CD4-positive, alpha-beta T cell (primary cell): ENCODE data around the gene DNAJC22. TPM values are rescaled to one million over a fixed set of nuclear protein-coding genes. Genes with fewer than 3 reads are reported as not detected.

Experiments used
- ATAC-seq: fragments of 200-7000 bp; cut with Tn5 transposase; one replicate; pipeline ENCODE4 v1.10.0; 2022; ENCODE audit warnings: mild to moderate bottlenecking; ENCODE audit not compliant: poor library complexity
- CTCF ChIA-PET: fragments of 350-600 bp; sonication (Branson Sonifier 250); formaldehyde crosslinking; loops from one replicate; lab custom pipeline; 2021; ENCODE audit warnings: antibody characterized with exemption, inconsistent platforms; lab: Charles Lee
- POLR2A ChIA-PET: fragments of 350-600 bp; sonication (Branson Sonifier 250); formaldehyde crosslinking; loops from one replicate; lab custom pipeline; 2021; ENCODE audit warnings: antibody characterized with exemption, inconsistent platforms; lab: Charles Lee
- DNase-seq, 14 experiments: peaks; one replicate each; pipeline ENCODE4 v3.0.0-alpha.2; 2013 to 2020; ENCODE audit warnings: mixed read lengths in 2 of 14
- H3K27ac ChIP-seq, 2 donors: one replicate each; pipeline versions ENCODE4 v1.5.1 to v1.7.0; 2013; ENCODE audit warnings: low read length in 2 of 2, low read depth in 1 of 2, mild to moderate bottlenecking in 1 of 2
- H3K27me3 ChIP-seq, 2 experiments: 1 replicate in 1 of 2; 2 replicates in 1 of 2; pipeline versions ENCODE4 v1.6.1 to v1.7.0; 2013; ENCODE audit warnings: low read length in 2 of 2, control low read depth in 1 of 2, mild to moderate bottlenecking in 1 of 2, moderate library complexity in 1 of 2; ENCODE audit not compliant: insufficient read depth in 2 of 2, control insufficient read depth in 1 of 2
- H3K36me3 ChIP-seq: one replicate; pipeline ENCODE4 v1.6.1; 2013; ENCODE audit warnings: low read length, control low read depth; ENCODE audit not compliant: insufficient read depth
- H3K4me1 ChIP-seq: one replicate; pipeline ENCODE4 v1.6.1; 2013; ENCODE audit warnings: low read length, control low read depth; ENCODE audit not compliant: insufficient read depth
- H3K4me3 ChIP-seq: one replicate; pipeline ENCODE4 v1.5.1; 2013; ENCODE audit warnings: mild to moderate bottlenecking, low read length, moderate library complexity
- H3K9me3 ChIP-seq, 2 experiments: 1 replicate in 1 of 2; 2 replicates in 1 of 2; pipeline versions ENCODE4 v1.6.1 to v1.7.0; 2013; ENCODE audit warnings: low read length in 2 of 2, mild to moderate bottlenecking in 2 of 2, control low read depth in 1 of 2, moderate library complexity in 1 of 2; ENCODE audit not compliant: control insufficient read depth in 1 of 2, insufficient read depth in 1 of 2
- H3K27ac Mint-ChIP-seq: one replicate; pipeline ENCODE4 v1.8.0; 2020; ENCODE audit warnings: mixed read lengths
- H3K27me3 Mint-ChIP-seq: one replicate; pipeline ENCODE4 v1.8.0; 2021; ENCODE audit warnings: mixed read lengths
- H3K36me3 Mint-ChIP-seq: one replicate; pipeline ENCODE4 v1.8.0; 2021; ENCODE audit warnings: low read depth, mixed read lengths
- H3K4me1 Mint-ChIP-seq: one replicate; pipeline ENCODE4 v1.8.0; 2021; ENCODE audit warnings: low read depth, mixed read lengths
- H3K4me3 Mint-ChIP-seq: one replicate; pipeline ENCODE4 v1.8.0; 2020; ENCODE audit warnings: mild to moderate bottlenecking, mixed read lengths
- H3K9me3 Mint-ChIP-seq: one replicate; pipeline ENCODE4 v1.8.0; 2020; ENCODE audit warnings: mixed read lengths
- CTCF ChIP-seq: fragments of 200-600 bp; IDR thresholded peaks from one replicate; pipeline ENCODE4 v1.8.0; 2022; ENCODE audit warnings: antibody characterized with exemption, mild to moderate bottlenecking
- intact Hi-C, 2 experiments: fragments of 100-400 bp; cut with DNase I in 1 of 2; cut with micrococcal nuclease in 1 of 2; formaldehyde crosslinking; loops; one replicate each; pipeline versions ENCODE4 v1.15.1 to v1.9.0; 2023 to 2025; cut with DNase I, micrococcal nuclease
- total RNA-seq, 174 experiments: library from RNA in 2 of 174; stranded (reverse) in 2 of 174; gene quantifications; one replicate each; pipeline ENCODE4 v1.2.3 and lab custom pipeline; 2021 to 2026

The DNAJC22 gene
- total RNA-seq, 2 experiments from 2014 or later = not detected

DNA sequence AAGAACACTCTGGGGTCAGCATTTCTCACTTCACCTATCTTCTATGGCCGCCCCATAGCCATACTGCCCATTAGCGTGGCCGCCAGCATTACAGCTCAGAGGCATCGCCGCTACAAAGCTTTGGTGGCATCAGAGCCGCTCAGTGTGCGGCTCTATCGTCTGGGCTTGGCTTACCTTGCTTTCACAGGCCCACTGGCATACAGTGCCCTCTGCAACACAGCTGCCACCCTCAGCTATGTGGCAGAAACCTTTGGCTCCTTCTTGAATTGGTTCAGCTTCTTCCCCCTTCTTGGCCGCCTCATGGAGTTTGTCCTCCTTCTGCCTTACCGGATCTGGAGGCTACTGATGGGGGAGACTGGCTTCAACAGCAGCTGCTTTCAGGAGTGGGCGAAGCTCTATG is 2.6 kb downstream of the DNAJC22 start:
- Mint-ChIP-seq H3K27me3 (peaks cover 83% of the 10 kb centered on the region), H3K9me3 (no peaks in the 10 kb centered on the region), H3K27ac (no peak overlapping the region), H3K4me1 (peaks cover 23% of the 10 kb centered on the region), H3K4me3 (no peak overlapping the region), H3K36me3 (no peaks in the 10 kb centered on the region)
- no peak for TF ChIP-seq CTCF
- H3K4me1 ChIP-seq = peaks cover 40% of the 10 kb centered on the region
- POLR2A ChIA-PET = no interaction called here
- H3K27ac ChIP-seq = no peak overlapping the region
- H3K36me3 ChIP-seq = no peaks in the 10 kb centered on the region
- CTCF ChIA-PET = interaction anchor here (1.2 kb wide), 1 partner anchor 18 kb away, joined by 3 read pairs; no protein-coding TSS in a partner anchor
- intact Hi-C loops = no loop called here
- ATAC-seq (no peak), DNase-seq (no peak)
- H3K27me3 ChIP-seq = peaks cover 72 to 80% of the 10 kb centered on the region in 2 experiments
- H3K4me3 ChIP-seq = no peak overlapping the region
- peaks cover 0 to 20% of the 10 kb centered on the region in 2 experiments for H3K9me3 ChIP-seq

DNA sequence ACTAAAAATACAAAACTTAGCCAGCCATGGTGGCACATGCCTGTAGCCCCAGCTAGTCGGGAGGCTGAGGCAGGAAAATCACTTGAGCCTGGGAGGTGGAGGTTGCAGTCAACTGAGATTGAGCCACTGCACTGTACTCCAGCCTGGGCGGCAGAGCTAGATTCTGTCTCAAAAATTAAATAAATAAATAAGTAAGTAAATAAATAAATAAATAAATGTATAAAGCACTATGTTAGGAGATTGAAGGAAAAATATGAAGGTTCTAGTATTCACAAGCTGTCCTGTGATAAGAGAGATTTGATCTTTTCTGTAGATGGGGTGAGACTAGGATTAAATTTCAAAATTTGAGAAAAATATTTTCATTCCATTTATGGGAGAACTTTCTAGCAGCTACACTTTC is 5.7 kb downstream of the DNAJC22 start:
- no peak for ATAC-seq
- no peak overlapping the region for H3K27ac Mint-ChIP-seq
- Histone ChIP-seq H3K36me3 (no peaks in the 10 kb centered on the region), H3K4me1 (peaks cover 10% of the 10 kb centered on the region), H3K27me3 (peaks cover 48 to 55% of the 10 kb centered on the region in 2 experiments), H3K9me3 (no peaks in the 10 kb centered on the region), H3K4me3 (no peak overlapping the region), H3K27ac (no peak overlapping the region)
- no peaks in the 10 kb centered on the region for H3K36me3 Mint-ChIP-seq
- H3K27me3 Mint-ChIP-seq = peaks cover 73% of the 10 kb centered on the region
- DNase-seq = no peak
- no peak overlapping the region for H3K4me3 Mint-ChIP-seq
- peaks cover 1% of the 10 kb centered on the region for H3K4me1 Mint-ChIP-seq
- ChIA-PET POLR2A (interaction anchor here (1.2 kb wide), 1 partner anchor 15 kb away, joined by 4 read pairs; the partner anchor contains the start of gene SPATS2), CTCF (interaction anchor here (1.5 kb wide), 1 partner anchor 10 kb away, joined by 6 read pairs; no protein-coding TSS in a partner anchor)
- intact Hi-C loops = no loop called here
- no peak for TF ChIP-seq CTCF
- no peaks in the 10 kb centered on the region for H3K9me3 Mint-ChIP-seq

DNA sequence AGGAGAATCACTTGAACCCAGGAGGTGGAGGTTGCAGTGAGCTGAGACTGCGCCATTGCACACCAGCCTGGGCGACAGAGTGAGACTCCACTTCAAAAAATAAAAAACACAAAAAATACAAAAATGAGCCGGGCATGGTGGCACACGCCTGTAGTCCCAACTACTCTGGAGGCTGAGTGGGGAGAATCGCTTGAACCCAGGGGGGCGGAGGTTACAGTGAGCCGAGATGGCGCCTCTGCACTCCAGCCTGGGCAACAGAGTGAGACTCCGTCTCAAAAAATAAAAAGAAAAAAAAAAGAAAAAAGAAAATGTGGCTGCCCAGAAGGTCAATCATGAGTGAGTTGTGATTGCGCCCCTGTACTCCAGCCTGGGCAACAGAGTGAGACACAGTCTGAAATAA is 9.2 kb downstream of the DNAJC22 start:
- ChIA-PET POLR2A (interaction anchor here (3.7 kb wide), 1 partner anchor 11 kb away, joined by 24 read pairs; the partner anchor contains the start of gene SPATS2), CTCF (no interaction called here)
- DNase-seq = no peak
- no peaks in the 10 kb centered on the region for H3K36me3 ChIP-seq
- Mint-ChIP-seq H3K27ac (no peak overlapping the region), H3K9me3 (no peaks in the 10 kb centered on the region), H3K4me1 (peaks cover 7% of the 10 kb centered on the region), H3K36me3 (no peaks in the 10 kb centered on the region), H3K27me3 (peaks cover 50% of the 10 kb centered on the region), H3K4me3 (no peak overlapping the region)
- peaks cover 22 to 24% of the 10 kb centered on the region in 2 experiments for H3K27me3 ChIP-seq
- no peak for ATAC-seq
- no peak overlapping the region for H3K4me3 ChIP-seq
- H3K27ac ChIP-seq = no peak overlapping the region
- peaks cover 3% of the 10 kb centered on the region for H3K4me1 ChIP-seq
- no peak for TF ChIP-seq CTCF
- H3K9me3 ChIP-seq = no peaks in the 10 kb centered on the region
- intact Hi-C loops = loop anchor here in 1 of 2 experiments (5.0 kb wide), 1 partner anchor 266 kb away; the partner anchor contains the start of gene PRPF40B
